Tibial nerve (tissue), 4 donors: ENCODE results near the gene CLEC4F. TPM values are rescaled to one million over a fixed set of nuclear protein-coding genes. Genes with fewer than 3 reads are reported as not detected.

Experiments
- DNase-seq, 2 donors: peaks; one replicate each; pipeline ENCODE4 v3.0.0-alpha.2; 2019; ENCODE audit warnings: low spot score in 2 of 2
- H3K27ac ChIP-seq, 4 donors: fragments of 200-600 bp; sonication (generic) in 3 of 4; one replicate each; pipeline ENCODE4 v1.5.1; 2017 to 2019; ENCODE audit warnings: mild to moderate bottlenecking in 1 of 4
- H3K27me3 ChIP-seq, 2 donors: fragments of 200-600 bp; sonication (generic) in 1 of 2; one replicate each; pipeline versions ENCODE4 v1.5.1 to v1.6.0; 2017 to 2019
- H3K36me3 ChIP-seq, 3 donors: fragments of 200-600 bp; sonication (generic); one replicate each; pipeline ENCODE4 v1.5.1; 2018 to 2019
- H3K4me1 ChIP-seq, 4 donors: fragments of 200-600 bp; sonication (generic) in 3 of 4; one replicate each; pipeline ENCODE4 v1.5.1; 2017 to 2019
- H3K4me3 ChIP-seq, 4 donors: fragments of 200-600 bp; sonication (generic) in 3 of 4; one replicate each; pipeline ENCODE4 v1.5.1; 2017 to 2019; ENCODE audit warnings: mild to moderate bottlenecking in 1 of 4, moderate library complexity in 1 of 4
- H3K9me3 ChIP-seq, 4 donors: fragments of 200-600 bp; sonication (generic) in 3 of 4; one replicate each; pipeline ENCODE4 v1.5.1; 2017 to 2019
- CTCF ChIP-seq, 5 experiments: fragments of 200-600 bp in 3 of 5; fragments of 450-650 bp in 2 of 5; sonication (generic) in 3 of 5; IDR thresholded peaks; one replicate each; pipeline ENCODE4 v1.5.1; 2016 to 2019; ENCODE audit warnings: antibody characterized with exemption in 5 of 5, mild to moderate bottlenecking in 3 of 5, moderate library complexity in 2 of 5
- EP300 ChIP-seq, 2 donors: sonication (generic); formaldehyde crosslinking; IDR thresholded peaks; one replicate each; pipeline ENCODE4 v1.6.1; 2017; ENCODE audit warnings: antibody characterized with exemption in 2 of 2, mild to moderate bottlenecking in 1 of 2
- POLR2A ChIP-seq, 2 donors: fragments of 450-650 bp; IDR thresholded peaks; one replicate each; pipeline ENCODE4 v1.6.1; 2017; ENCODE audit warnings: antibody characterized with exemption in 2 of 2, mild to moderate bottlenecking in 2 of 2, moderate library complexity in 2 of 2
- WGBS, 2 donors: methylation state at CpG; one replicate each; pipeline ENCODE4 v1.1.5; 2018; 5-methylcytosine and 5-hydroxymethylcytosine counted together
- total RNA-seq, 4 donors: library from RNA; depleted of rRNA; stranded (reverse); fragments of >200 nt; gene quantifications; one replicate each; pipeline ENCODE4 v1.1.0, GENCODE V29; 2016

Gene CLEC4F
- total RNA-seq, 4 donors from 2014 or later = 0.30 to 0.44 TPM; not detected in 2

- Histone ChIP-seq H3K4me3 (no peak overlapping the region), H3K4me1 (no peaks in the 10 kb centered on the region), H3K36me3 (no peaks in the 10 kb centered on the region), H3K9me3 (peaks cover 0 to 18% (median 0%) of the 10 kb centered on the region in 4 donors), H3K27me3 (peaks cover 0 to 13% of the 10 kb centered on the region in 2 donors), H3K27ac (no peak overlapping the region)
- 69 to 100% methylated on average over 1 of the region's 1 CpG for WGBS, 2 donors
- TF ChIP-seq POLR2A (IDR thresholded peaks at IDR 0.05) = no peak
- no peak for TF ChIP-seq EP300 (IDR thresholded peaks at IDR 0.05)
- no peak for TF ChIP-seq CTCF (IDR thresholded peaks at IDR 0.05)
- DNase-seq = no peak
Measured at GRCh38 chr2:70796262-70796661, 24.1 kb downstream of the CLEC4F start.

GRCh38 chr2:70795164-70795995 is 25.0 kb downstream of the CLEC4F start:
- WGBS, 2 donors = 53 to 56% methylated on average over 4 of the region's 4 CpGs
- no peak overlapping the region for H3K27ac ChIP-seq
- no peak overlapping the region for H3K4me3 ChIP-seq
- peaks cover 0 to 22% of the 10 kb centered on the region in 2 donors for H3K27me3 ChIP-seq
- no peak for DNase-seq
- H3K9me3 ChIP-seq = peaks cover 0 to 16% (median 0%) of the 10 kb centered on the region in 4 donors
- TF ChIP-seq CTCF (IDR thresholded peaks at IDR 0.05) = no peak
- TF ChIP-seq EP300 (IDR thresholded peaks at IDR 0.05) = no peak
- no peak for TF ChIP-seq POLR2A (IDR thresholded peaks at IDR 0.05)
- no peaks in the 10 kb centered on the region for H3K36me3 ChIP-seq
- H3K4me1 ChIP-seq = peaks cover 0 to 4% (median under 1%) of the 10 kb centered on the region in 4 donors

GRCh38 chr2:70793450-70793849 is 26.9 kb downstream of the CLEC4F start:
- WGBS, 2 donors = 75 to 77% methylated on average over 2 of the region's 2 CpGs
- no peaks in the 10 kb centered on the region for H3K36me3 ChIP-seq
- no peak for DNase-seq
- peaks cover 0 to 41% of the 10 kb centered on the region in 2 donors for H3K27me3 ChIP-seq
- H3K4me1 ChIP-seq = peaks cover 0 to 16% (median 3%) of the 10 kb centered on the region in 4 donors
- H3K27ac ChIP-seq = no peak overlapping the region
- H3K4me3 ChIP-seq = no peak overlapping the region
- H3K9me3 ChIP-seq = no peaks in the 10 kb centered on the region
- TF ChIP-seq POLR2A (IDR thresholded peaks at IDR 0.05) = no peak
- peak in 1 of 2 donors; percentile 25 for TF ChIP-seq EP300 (IDR thresholded peaks at IDR 0.05)

- no peaks in the 10 kb centered on the region for H3K36me3 ChIP-seq
- H3K27me3 ChIP-seq = peaks cover 0 to 59% of the 10 kb centered on the region in 2 donors
- H3K9me3 ChIP-seq = no peaks in the 10 kb centered on the region
- 4 to 5% methylated on average over 15 to 41 of the region's 69 CpGs for WGBS, 2 donors
- no peak within 1 kb of the TSS for H3K27ac ChIP-seq
- H3K4me1 ChIP-seq = peaks cover 0 to 16% (median 3%) of the 10 kb centered on the region in 4 donors
- TF ChIP-seq CTCF (IDR thresholded peaks at IDR 0.05) (no peak), POLR2A (IDR thresholded peaks at IDR 0.05) (no peak), EP300 (IDR thresholded peaks at IDR 0.05) (no peak)
- peak within 1 kb of the TSS in 2 of 4 donors; percentile 23 to 38 for H3K4me3 ChIP-seq
- no peak for DNase-seq
Measured at GRCh38 chr2:70790136-70790828, 30.1 kb downstream of the CLEC4F start, which contains the start of gene FIGLA. FIGLA (minus strand) TSS chr2:70790643; CDS start chr2:70790638, 5 bp downstream.

- H3K4me1 ChIP-seq = peaks cover 0 to 16% (median 3%) of the 10 kb centered on the region in 4 donors
- peak overlapping the region in 2 of 4 donors; percentile 23 to 38 for H3K4me3 ChIP-seq
- H3K27ac ChIP-seq = no peak overlapping the region
- no peaks in the 10 kb centered on the region for H3K9me3 ChIP-seq
- peaks cover 0 to 59% of the 10 kb centered on the region in 2 donors for H3K27me3 ChIP-seq
- WGBS, 2 donors = 4 to 6% methylated on average over 33 of the region's 33 CpGs
- DNase-seq = peak; percentile 22 to 57
- H3K36me3 ChIP-seq = no peaks in the 10 kb centered on the region
- TF ChIP-seq EP300 (IDR thresholded peaks at IDR 0.05) = no peak
- no peak for TF ChIP-seq POLR2A (IDR thresholded peaks at IDR 0.05)
- peak; percentile 36 to 51 (median 43) for TF ChIP-seq CTCF (IDR thresholded peaks at IDR 0.05)
Measured at GRCh38 chr2:70789304-70790135, 30.9 kb downstream of the CLEC4F start.
